OCI-LY7 (cell line): ENCODE data around the gene PIMREG. TPM values are rescaled to one million over a fixed set of nuclear protein-coding genes. Genes with fewer than 3 reads are reported as not detected.

Experiments
- BruUV-seq: library from RNA; stranded (reverse); fragments of 400-500 nt; replicated peaks from 2 replicates; lab custom pipeline; 2021; lab: Mats Ljungman, UMichigan
- CTCF ChIA-PET: fragments of 300-600 bp; sonication (Branson Sonifier 250); formaldehyde crosslinking; loops from one replicate; lab custom pipeline; 2022; ENCODE audit warnings: antibody characterized with exemption; ENCODE audit not compliant: unreplicated experiment; lab: Charles Lee
- POLR2A ChIA-PET: fragments of 300-600 bp; sonication (Branson Sonifier 250); formaldehyde crosslinking; loops from one replicate; lab custom pipeline; 2022; ENCODE audit warnings: antibody characterized with exemption; lab: Charles Lee
- DNase-seq: peaks from one replicate; pipeline ENCODE4 v3.0.0-alpha.2; 2015; ENCODE audit warnings: low spot score
- H2AFZ ChIP-seq: fragments of 200-600 bp; sonication (generic), shearing (Covaris generic); 2 replicates; pipeline ENCODE4 v1.6.1; 2014; ENCODE audit warnings: mild to moderate bottlenecking, antibody characterized with exemption, low read length, moderate library complexity
- H3K27ac ChIP-seq: fragments of 200-600 bp; sonication (generic); 2 replicates; pipeline ENCODE4 v1.5.1; 2014; ENCODE audit warnings: mixed run types, low read depth, mild to moderate bottlenecking, moderate library complexity, low read length, inconsistent platforms; ENCODE audit not compliant: poor library complexity, severe bottlenecking
- H3K36me3 ChIP-seq: fragments of 200-600 bp; sonication (generic); 2 replicates; pipeline ENCODE4 v1.6.1; 2014; ENCODE audit warnings: mild to moderate bottlenecking, antibody characterized with exemption, low read length, moderate library complexity, mixed read lengths; ENCODE audit not compliant: insufficient read depth
- H3K4me1 ChIP-seq: fragments of 200-600 bp; sonication (generic); 2 replicates; pipeline ENCODE4 v1.5.1; 2014; ENCODE audit warnings: mild to moderate bottlenecking, low read length; ENCODE audit not compliant: insufficient read depth, poor library complexity, severe bottlenecking
- H3K4me2 ChIP-seq: fragments of 200-600 bp; sonication (generic); 2 replicates; pipeline ENCODE4 v1.6.1; 2014; ENCODE audit warnings: mild to moderate bottlenecking, low read length
- H3K4me3 ChIP-seq: fragments of 200-600 bp; sonication (generic); 2 replicates; pipeline ENCODE4 v1.5.1; 2014; ENCODE audit warnings: mild to moderate bottlenecking, low read depth, low read length; ENCODE audit not compliant: poor library complexity, severe bottlenecking
- H3K79me2 ChIP-seq: fragments of 200-600 bp; sonication (generic); 2 replicates; pipeline ENCODE4 v1.6.1; 2016; ENCODE audit warnings: low read depth, mild to moderate bottlenecking, low read length, moderate library complexity, mixed read lengths; ENCODE audit not compliant: insufficient read depth
- H3K9me2 ChIP-seq: fragments of 200-600 bp; sonication (generic); 2 replicates; pipeline ENCODE4 v1.6.1; 2016; ENCODE audit warnings: mild to moderate bottlenecking, low read length, mixed read lengths; ENCODE audit not compliant: insufficient read depth
- H3K9me3 ChIP-seq: fragments of 200-600 bp; sonication (generic); 2 replicates; pipeline ENCODE4 v1.6.1; 2014; ENCODE audit warnings: mild to moderate bottlenecking, mixed run types, low read length, mixed read lengths
- H4K20me1 ChIP-seq: fragments of 200-600 bp; sonication (generic); 2 replicates; pipeline ENCODE4 v1.6.1; 2014; ENCODE audit warnings: mild to moderate bottlenecking, antibody characterized with exemption, low read length, moderate library complexity, mixed read lengths; ENCODE audit not compliant: insufficient read depth
- EZH2phosphoT487 ChIP-seq: fragments of 200-600 bp; sonication (generic); IDR thresholded peaks from 2 replicates; pipeline ENCODE4 v1.6.1; 2018; ENCODE audit warnings: low read depth, borderline replicate concordance, mild to moderate bottlenecking, mixed run types, antibody characterized with exemption, low read length, moderate library complexity, mixed read lengths
- intact Hi-C: fragments of 100-400 bp; cut with micrococcal nuclease; formaldehyde crosslinking; loops from one replicate; pipeline ENCODE4 v1.10.0; 2022; ENCODE audit not compliant: unreplicated experiment
- total RNA-seq, 2 experiments: library from RNA; depleted of rRNA in 1 of 2; stranded (reverse); fragments of >200 nt in 1 of 2; shearing (Covaris generic) in 1 of 2; gene quantifications; 2 replicates each; pipeline ENCODE4 v1.2.3, GENCODE V29; 2014 to 2022
- TF ChIP-seq, protein P1 (sequence below): fragments of 200-600 bp; sonication (generic); conservative IDR thresholded peaks from 2 replicates; pipeline ENCODE4 v1.5.1; 2014; ENCODE audit warnings: mild to moderate bottlenecking, antibody characterized with exemption, low read length, moderate library complexity, mixed read lengths

The PIMREG gene
- total RNA-seq, 2 experiments from 2014 or later: 22.7 to 39.4 TPM

DNA sequence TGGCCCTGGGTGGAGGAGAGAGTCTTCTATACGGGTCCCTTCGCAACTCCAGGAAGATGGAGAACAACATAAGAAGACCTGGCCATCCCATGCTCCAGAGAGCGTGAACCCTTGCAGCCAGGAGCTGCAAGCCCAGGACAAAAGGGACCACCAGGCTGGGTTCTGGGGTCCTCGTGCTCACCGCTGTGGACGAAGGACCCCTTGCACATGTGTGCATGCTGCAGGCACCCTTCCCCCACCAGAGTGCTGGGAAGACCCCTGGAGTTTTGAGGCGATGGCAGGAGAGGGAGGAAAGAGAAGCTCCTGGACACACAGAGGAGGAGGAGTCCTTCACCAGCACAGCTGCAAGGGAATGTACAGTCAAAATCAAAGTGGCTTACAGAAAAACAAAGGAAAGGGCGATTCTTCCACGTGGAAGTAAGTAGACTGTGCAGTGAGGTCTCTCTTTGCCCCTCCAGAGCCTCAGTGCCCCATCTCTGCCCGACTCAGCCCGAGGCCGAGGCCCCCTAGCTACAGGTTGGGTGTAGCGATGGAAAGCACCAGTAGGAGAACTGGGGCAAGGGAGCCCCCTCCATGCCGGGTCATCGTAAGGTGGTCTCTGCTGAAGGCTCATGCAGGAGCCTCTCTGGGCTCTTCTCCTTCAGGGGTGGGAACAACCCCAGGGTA lies 51.3 kb downstream of the PIMREG start:
- Histone ChIP-seq H3K27ac (peak overlapping the region; percentile 48), H3K4me1 (peaks cover 28% of the 10 kb centered on the region), H3K4me2 (peak overlapping the region; percentile 81), H3K9me3 (no peaks in the 10 kb centered on the region), H3K36me3 (no peaks in the 10 kb centered on the region), H2AFZ (peak overlapping the region; percentile 87), H3K4me3 (peak overlapping the region; percentile 60), H3K79me2 (no peaks in the 10 kb centered on the region), H3K9me2 (no peaks in the 10 kb centered on the region), H4K20me1 (no peaks in the 10 kb centered on the region)
- no peak for DNase-seq
- intact Hi-C loops: no loop called here
- no TSS peak for BruUV-seq
- TF ChIP-seq, protein P1, sequence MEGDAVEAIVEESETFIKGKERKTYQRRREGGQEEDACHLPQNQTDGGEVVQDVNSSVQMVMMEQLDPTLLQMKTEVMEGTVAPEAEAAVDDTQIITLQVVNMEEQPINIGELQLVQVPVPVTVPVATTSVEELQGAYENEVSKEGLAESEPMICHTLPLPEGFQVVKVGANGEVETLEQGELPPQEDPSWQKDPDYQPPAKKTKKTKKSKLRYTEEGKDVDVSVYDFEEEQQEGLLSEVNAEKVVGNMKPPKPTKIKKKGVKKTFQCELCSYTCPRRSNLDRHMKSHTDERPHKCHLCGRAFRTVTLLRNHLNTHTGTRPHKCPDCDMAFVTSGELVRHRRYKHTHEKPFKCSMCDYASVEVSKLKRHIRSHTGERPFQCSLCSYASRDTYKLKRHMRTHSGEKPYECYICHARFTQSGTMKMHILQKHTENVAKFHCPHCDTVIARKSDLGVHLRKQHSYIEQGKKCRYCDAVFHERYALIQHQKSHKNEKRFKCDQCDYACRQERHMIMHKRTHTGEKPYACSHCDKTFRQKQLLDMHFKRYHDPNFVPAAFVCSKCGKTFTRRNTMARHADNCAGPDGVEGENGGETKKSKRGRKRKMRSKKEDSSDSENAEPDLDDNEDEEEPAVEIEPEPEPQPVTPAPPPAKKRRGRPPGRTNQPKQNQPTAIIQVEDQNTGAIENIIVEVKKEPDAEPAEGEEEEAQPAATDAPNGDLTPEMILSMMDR: peak; percentile 72
- TF ChIP-seq EZH2phosphoT487: no peak
- POLR2A ChIA-PET: no interaction called here
- CTCF ChIA-PET: interaction anchor here (0.8 kb wide), 1 partner anchor 841 kb away, joined by 3 read pairs; no protein-coding TSS in a partner anchor

- Histone ChIP-seq H3K9me2 (no peaks in the 10 kb centered on the region), H4K20me1 (no peaks in the 10 kb centered on the region), H3K36me3 (no peaks in the 10 kb centered on the region), H2AFZ (peak overlapping the region; percentile 87), H3K4me2 (peak overlapping the region; percentile 81), H3K4me3 (peak overlapping the region; percentile 60), H3K79me2 (no peaks in the 10 kb centered on the region), H3K4me1 (peaks cover 28% of the 10 kb centered on the region), H3K9me3 (no peaks in the 10 kb centered on the region), H3K27ac (peak overlapping the region; percentile 48)
- BruUV-seq: no TSS peak
- TF ChIP-seq, protein P1: peak; percentile 42; the same call in 1 of the 2 replicates
- TF ChIP-seq EZH2phosphoT487: no peak
- intact Hi-C loops: no loop called here
- CTCF ChIA-PET: no interaction called here
- POLR2A ChIA-PET: no interaction called here
- DNase-seq: peak; percentile 77
Observed at GRCh38 chr17:6496116-6496481, 51.8 kb downstream of the PIMREG start.

- DNase-seq: peak; percentile 59
Observed at GRCh38 chr17:6496640-6497441, 52.6 kb downstream of the PIMREG start.

More at GRCh38 chr17:6496640-6497441, 52.6 kb downstream of the PIMREG start:
- Histone ChIP-seq H3K9me2 (no peaks in the 10 kb centered on the region), H3K4me1 (peaks cover 28% of the 10 kb centered on the region), H4K20me1 (no peaks in the 10 kb centered on the region), H3K4me2 (peak overlapping the region; percentile 81), H3K79me2 (no peaks in the 10 kb centered on the region), H3K27ac (peak overlapping the region; percentile 48), H2AFZ (peak overlapping the region; percentile 87), H3K9me3 (no peaks in the 10 kb centered on the region), H3K36me3 (no peaks in the 10 kb centered on the region), H3K4me3 (peak overlapping the region; percentile 60)
- CTCF ChIA-PET: no interaction called here
- no TSS peak for BruUV-seq
- TF ChIP-seq, protein P1: no peak
- TF ChIP-seq EZH2phosphoT487: no peak
- intact Hi-C loops: no loop called here
- POLR2A ChIA-PET: no interaction called here
